Epithelial cell of esophagus (primary cell): Measurements from ENCODE around the gene GJA4.
A peak's percentile ranks its signal among the peaks of the same experiment; 100 is the strongest.

Source experiments
- DNase-seq: peaks from one replicate; pipeline ENCODE4 v3.0.0; 2010; ENCODE audit warnings: low read depth
- H3K4me3 ChIP-seq: 2 replicates; pipeline ENCODE4 v1.5.1; 2011; ENCODE audit warnings: mild to moderate bottlenecking, low read length, control low read depth
- CTCF ChIP-seq: IDR thresholded peaks from 2 replicates; pipeline ENCODE4 v1.5.1; 2011; ENCODE audit warnings: low read depth, mild to moderate bottlenecking, low read length, control low read depth, inconsistent platforms; ENCODE audit not compliant: insufficient read depth; ENCODE audit errors: missing control alignments

The GJA4 gene

DNA sequence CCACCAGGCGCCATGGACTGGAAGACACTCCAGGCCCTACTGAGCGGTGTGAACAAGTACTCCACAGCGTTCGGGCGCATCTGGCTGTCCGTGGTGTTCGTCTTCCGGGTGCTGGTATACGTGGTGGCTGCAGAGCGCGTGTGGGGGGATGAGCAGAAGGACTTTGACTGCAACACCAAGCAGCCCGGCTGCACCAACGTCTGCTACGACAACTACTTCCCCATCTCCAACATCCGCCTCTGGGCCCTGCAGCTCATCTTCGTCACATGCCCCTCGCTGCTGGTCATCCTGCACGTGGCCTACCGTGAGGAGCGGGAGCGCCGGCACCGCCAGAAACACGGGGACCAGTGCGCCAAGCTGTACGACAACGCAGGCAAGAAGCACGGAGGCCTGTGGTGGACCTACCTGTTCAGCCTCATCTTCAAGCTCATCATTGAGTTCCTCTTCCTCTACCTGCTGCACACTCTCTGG, 8.0 kb upstream of the GJA4 start:
- H3K4me3 ChIP-seq: no peak overlapping the region
- no peak for DNase-seq
- no peak for TF ChIP-seq CTCF

DNA sequence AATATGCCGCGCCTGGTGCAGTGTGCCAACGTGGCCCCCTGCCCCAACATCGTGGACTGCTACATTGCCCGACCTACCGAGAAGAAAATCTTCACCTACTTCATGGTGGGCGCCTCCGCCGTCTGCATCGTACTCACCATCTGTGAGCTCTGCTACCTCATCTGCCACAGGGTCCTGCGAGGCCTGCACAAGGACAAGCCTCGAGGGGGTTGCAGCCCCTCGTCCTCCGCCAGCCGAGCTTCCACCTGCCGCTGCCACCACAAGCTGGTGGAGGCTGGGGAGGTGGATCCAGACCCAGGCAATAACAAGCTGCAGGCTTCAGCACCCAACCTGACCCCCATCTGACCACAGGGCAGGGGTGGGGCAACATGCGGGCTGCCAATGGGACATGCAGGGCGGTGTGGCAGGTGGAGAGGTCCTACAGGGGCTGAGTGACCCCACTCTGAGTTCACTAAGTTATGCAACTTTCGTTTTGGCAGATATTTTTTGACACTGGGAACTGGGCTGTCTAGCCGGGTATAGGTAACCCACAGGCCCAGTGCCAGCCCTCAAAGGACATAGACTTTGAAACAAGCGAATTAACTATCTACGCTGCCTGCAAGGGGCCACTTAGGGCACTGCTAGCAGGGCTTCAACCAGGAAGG, 7.4 kb upstream of the GJA4 start:
- DNase-seq: no peak
- no peak for TF ChIP-seq CTCF
- H3K4me3 ChIP-seq: no peak overlapping the region

GRCh38 chr1:34785875-34786470, 6.8 kb upstream of the GJA4 start:
- H3K4me3 ChIP-seq: no peak overlapping the region
- no peak for DNase-seq
- TF ChIP-seq CTCF: no peak

GRCh38 chr1:34786521-34787325, 6.1 kb upstream of the GJA4 start:
- no peak overlapping the region for H3K4me3 ChIP-seq
- TF ChIP-seq CTCF: peak; percentile 94

DNA sequence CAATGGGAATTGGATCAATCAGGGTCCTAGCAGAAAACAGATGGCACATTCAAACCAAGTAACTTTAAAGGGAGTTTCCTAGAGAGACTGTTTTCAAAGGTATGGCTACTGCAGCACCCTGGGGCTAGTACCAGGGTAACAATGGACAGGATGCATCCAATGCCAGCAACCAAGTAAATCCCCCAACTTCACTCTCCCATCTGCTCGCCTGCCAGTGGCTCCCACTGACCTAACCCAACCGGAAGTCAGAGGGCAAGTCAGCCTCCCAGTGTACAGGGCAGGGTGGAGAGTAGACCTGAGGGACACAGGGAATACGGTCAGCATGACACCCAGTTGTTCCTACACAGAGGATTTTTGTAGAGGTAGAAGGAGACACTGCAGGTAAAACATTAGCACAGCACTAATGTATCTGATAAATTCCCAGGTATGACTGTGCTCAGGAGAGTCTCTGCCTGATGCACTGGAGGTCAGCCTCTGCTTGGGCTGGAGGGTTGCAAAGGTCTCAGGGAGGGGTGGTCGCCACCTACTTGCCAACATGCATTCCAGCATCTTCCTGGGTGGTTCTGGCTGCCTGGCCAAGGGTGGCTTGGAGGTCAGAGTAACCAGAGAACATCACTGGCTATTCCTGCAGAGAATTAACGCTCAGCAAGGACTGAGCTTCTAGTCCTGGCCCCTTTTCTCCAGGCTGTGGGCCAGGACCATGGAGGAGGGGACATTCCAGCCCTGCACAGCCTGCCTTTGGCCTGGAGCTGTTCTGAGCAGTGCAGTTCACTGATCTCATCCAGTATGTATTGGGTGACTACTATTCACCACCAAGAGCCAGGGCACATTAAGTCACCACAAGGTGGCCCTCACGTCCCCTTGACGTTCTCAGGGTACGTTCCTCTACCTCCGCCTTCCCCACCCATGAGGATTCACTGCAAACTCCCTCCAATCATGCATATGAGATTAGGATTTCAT, 5.1 kb upstream of the GJA4 start:
- peak; percentile 37 for DNase-seq
- H3K4me3 ChIP-seq: no peak overlapping the region
- TF ChIP-seq CTCF: no peak

More at GRCh38 chr1:34786521-34787325, 6.1 kb upstream of the GJA4 start:
- peak; percentile 81 for DNase-seq

DNA sequence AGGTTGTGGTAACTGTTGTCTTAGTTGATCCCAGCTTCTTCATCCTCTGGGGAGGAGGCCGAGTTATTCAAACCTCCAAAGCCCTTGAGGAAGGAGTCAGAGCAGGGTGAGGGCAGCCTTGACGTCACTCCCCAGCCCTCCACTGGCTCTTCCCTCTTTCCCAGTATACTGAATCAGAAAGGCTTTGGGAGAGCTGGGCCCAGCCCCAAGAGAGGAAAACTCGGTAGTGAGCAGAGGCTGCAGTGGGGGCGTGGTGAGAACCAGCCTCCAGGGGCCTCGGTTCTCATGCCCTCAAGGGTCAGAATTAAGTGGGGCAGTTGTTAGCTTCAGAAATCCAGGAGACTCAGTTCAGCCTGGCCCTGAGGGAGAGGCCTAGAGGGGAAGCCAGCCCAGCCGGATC, 1.8 kb upstream of the GJA4 start:
- DNase-seq: no peak
- no peak for TF ChIP-seq CTCF
- H3K4me3 ChIP-seq: no peak overlapping the region
